ENCODE results near the gene TMEM59L.
"Not testable (repeated sequence)": the region's sequence is repeated elsewhere in the genome, so short reads cannot be mapped to it uniquely, and the experiment has no call there.

Gene TMEM59L

DNA sequence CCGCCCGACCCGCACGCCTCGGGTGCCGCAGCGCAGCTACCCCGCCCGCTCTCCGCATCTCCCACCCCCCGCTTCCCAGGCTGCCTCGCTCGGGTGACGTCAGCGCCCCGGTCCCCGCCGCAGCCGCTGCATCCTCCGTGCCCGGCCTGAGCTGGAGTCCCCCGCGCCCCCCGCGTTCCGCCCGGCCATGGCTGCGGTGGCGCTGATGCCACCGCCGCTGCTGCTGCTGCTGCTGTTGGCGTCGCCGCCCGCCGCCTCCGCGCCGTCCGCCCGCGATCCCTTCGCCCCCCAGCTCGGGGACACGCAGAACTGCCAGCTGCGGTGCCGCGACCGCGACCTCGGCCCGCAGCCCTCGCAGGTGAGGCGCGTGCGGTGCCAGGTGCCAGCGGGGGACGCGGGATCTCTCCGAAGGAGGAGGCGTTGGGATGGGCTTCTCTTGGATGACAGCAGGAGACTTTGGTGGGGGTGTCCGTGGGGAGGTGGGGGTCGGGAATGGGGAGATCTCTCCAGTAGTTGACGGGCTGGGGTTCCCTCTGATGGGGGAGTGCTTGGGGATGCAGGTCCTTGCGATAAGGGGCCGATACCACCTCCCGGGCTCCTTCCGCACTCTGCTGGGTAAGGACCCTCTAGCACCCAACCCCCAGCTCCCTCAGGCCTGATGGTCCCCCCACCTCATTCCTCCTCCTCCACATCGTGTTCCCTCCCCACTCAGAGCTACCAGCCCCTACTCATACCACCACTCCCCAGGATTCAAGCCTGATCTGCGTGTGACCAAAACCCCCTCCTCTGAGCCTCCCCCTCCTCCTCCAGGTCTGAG, at the start of gene TMEM59L:
TSS of gene TMEM59L (plus strand) at position 99 of the 817 bp plus-strand sequence. CDS start at position 188, 89 bp downstream.
- DNase-seq (ENCODE audit: low read depth): no peak

DNA sequence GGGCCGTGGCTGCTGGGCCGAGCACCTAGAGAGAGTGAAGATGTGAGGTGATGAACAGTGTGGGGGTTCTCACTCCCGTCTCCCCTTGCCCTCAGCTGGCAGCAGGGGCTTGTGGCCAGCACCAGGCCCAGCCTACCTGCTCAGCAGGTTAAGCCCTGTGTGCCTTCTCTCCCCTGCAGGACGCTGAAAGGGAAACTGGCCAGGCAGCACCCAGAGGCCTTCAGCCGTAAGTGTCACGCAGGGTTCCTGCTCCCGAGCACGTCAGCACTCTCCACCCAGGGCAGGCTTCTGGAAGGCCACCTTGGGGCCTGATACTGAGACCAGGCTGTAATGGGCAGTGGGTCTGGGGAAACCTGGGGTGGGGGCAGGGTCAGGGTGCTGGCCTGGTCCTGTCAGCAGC, 45.7 kb upstream of the TMEM59L start:
- DNase-seq (ENCODE audit: low read depth): no peak

DNA sequence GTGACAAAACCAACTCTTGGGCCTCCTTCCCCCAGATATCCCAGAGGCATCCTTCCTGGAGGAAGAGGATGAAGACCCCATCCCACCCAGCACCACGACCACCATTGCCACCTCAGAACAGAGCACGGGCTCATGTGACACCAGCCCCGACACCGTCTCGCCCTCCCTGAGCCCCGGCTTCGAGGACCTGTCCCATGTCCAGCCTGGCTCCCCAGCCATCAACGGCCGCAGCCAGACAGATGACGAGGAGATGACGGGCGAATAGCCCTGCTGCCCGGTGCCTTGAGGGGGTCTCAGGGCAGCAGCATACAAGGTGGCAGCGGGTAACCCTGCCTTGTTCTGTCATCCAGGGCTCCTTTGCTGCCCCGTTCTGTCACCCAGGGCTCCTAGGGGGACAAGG, 44.3 kb upstream of the TMEM59L start:
- no peak for DNase-seq (ENCODE audit: low read depth)

DNA sequence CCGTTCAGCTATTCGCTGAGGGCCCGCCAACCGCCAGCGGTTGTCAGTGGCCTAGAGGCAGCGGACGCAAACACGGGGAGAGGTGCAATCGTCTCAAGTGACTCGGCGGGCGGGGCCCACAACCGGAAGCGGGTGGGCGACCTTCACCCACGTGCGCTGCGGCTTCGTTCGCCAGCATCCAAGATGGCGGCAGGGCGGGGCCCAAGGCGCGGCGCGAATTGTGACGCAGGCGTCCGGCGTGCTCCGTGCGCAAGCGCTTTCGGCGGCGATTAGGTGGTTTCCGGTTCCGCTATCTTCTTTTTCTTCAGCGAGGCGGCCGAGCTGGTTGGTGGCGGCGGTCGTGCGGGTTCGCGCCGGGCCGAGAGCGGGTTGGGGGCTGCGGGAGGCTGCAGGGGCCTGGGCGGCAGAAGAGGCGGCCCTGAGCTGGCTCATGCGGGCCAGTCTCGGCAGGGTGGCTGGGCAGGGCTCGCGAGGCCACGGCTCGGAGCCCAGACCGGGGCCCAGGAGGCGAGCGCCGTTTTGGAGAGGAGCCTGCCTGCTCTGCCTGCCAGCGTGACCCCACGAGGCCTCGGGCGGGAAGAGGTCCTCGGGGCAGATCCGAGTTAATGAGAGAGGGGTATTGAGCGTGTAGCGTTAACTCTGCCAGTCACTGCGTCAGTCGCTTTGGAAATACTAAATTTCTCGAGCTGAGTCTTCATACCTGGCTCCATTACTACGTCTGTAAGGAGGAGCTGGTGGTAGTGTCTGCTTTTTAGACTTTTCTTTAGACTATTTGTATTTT, 40.9 kb upstream of the TMEM59L start, which contains the start of gene UBA52:
TSS of gene UBA52 (plus strand) at position 294 of the 781 bp plus-strand sequence. CDS start 1,444 bp downstream, outside the sequence.
- DNase-seq (ENCODE audit: low read depth): peak; percentile 98

DNA sequence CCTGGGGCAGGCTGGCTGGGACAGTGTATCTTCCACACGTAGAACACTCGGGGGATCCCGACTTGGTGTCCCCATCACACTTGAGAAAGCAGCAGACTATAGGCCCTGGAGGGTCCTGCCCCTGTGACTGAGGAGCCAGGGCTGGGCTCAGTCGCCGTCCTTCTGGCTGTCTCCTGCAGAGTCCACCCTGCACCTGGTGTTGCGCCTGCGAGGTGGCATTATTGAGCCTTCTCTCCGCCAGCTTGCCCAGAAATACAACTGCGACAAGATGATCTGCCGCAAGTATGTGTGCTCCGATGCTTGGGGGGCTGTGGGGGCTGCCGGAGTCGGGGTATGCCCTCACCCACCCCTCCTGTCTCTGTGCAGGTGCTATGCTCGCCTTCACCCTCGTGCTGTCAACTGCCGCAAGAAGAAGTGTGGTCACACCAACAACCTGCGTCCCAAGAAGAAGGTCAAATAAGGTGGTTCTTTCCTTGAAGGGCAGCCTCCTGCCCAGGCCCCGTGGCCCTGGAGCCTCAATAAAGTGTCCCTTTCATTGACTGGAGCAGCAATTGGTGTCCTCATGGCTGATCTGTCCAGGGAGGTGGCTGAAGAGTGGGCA, 37.9 kb upstream of the TMEM59L start:
- DNase-seq (ENCODE audit: low read depth): no peak

DNA sequence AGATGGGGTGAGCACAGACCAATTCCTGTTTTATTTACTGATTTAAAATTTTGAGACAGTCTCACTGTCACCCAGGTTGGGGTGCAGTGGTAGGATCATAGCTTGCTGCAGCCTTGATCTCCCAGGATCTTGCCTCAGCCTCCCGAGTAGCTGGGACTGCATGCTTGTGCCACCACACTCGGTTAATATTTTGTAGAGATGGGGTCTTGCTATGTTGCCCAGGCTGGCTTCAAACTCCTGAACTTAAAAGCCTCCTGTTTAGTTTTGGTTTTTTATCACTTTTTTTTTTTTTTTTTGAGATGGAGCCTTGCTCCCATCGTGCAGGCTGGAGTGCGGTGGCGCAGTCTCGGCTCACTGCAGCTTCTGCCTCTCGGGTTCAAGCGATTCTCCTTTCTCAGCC, 36.3 kb upstream of the TMEM59L start:
- no peak for DNase-seq (ENCODE audit: low read depth)

DNA sequence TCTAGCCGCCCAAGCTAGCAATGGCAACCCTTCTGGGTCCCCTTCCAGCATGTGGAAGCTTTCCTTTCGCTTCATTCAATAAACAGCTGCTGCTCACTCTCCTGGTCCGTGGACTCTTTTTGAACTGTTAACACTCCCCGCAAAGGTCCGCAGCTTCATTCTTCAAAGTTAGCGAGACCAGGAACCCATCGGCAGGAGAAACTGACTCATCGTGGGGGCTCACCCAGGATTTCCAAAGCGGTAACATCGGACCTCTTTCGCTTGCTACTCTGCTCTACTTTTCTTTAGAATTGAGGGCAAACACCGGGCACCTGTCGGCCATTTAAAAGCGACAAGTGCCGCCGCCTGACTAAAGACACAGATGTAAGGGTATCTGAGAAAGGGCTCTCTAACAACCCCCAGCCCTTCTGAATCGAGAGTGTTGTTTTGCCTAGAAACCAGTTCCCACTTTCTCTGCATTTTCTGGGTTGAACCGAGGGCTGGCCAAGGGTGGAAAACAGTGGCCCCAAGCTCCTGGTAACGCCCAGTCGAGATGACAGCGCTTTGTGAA, 35.2 kb upstream of the TMEM59L start:
- DNase-seq (ENCODE audit: low read depth): no peak

DNA sequence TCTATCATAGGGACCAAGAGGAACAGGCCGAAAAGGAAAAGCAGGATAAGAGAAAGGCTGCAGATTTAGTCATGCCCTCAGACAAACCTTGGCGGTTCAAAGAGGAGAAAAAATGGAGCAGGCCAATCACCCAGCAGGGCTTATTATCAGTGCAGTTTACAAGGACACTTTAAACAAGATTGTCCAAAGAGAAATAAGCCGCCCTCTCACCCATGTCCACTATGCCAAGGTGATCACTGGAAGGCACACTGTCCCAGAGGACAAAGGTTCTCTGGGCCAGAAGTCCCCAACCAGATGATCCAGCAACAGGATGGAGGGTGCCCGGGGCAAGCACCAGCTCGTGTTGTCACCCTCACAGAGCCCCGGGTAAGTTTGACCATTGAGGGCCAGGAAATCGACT, 32.4 kb upstream of the TMEM59L start:
- DNase-seq (ENCODE audit: low read depth): no peak

DNA sequence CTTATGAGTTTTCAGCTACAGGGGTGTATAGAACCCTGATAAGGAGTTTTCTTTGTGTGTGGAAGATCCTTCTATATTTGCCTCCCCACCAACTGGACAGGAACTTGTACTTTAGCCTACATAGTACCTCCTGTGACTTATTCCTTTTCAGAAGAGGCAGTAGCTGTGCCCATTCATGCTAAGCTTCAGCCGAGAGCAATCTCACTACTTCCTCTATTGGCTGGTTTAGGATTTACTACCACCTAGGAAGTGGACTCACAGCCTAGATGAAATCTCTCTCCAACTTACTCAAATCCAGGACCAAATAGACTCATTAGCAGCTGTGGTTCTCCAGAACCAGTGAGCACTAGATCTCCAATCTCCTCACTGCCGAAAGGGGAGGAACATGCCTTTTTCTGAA, 26.4 kb upstream of the TMEM59L start:
- DNase-seq (ENCODE audit: low read depth): no peak

DNA sequence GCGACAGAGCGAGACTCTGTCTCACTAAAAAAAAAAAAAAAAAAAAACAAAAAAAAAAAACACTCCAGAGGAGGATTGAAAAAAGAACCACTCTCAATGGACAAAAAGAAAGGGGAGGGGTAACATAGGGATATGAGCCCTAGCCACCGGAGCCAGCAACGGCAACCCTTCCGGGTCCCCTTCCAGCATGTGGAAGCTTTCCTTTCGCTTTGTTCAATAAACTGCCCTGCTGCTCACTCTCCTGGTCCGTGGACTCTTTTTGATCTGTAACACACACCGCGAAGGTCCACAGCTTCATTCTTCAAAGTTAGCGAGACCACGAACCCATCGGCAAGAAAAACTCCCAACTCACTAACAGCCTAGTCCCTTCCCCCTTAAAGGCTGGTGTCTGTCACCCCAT, 25.1 kb upstream of the TMEM59L start:
- no peak for DNase-seq (ENCODE audit: low read depth)

DNA sequence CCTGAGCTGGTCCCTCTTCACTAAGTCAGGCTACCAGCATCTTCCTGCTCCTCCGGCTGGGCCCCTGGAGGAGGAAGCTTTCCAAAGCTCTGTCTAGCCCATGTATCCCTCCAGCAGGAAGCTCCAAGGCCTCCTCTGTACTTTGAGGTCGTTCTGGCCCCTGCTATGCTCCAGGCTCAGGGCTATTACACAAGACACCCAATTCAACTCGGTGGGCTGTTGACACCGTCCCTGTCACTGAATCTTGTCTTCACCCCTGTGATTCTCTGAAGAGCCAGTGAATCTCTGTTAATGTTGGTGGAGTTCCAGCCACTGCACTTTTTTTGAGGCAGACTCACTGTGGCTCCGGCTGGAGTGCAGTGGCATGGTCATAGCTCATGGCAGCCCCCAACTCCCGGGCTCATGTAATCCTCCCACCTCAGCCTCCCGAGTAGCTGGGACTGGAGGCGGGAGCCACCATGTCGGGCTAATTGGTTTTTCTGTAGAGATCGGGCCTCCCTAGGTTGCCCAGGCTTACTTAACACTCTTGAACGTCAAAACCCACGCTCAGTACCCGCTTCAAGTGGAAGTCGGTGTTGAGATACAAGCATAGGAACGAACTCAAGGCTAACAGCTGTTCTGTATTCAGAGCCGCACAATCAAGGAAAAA, 24.6 kb upstream of the TMEM59L start:
- no peak for DNase-seq (ENCODE audit: low read depth)

DNA sequence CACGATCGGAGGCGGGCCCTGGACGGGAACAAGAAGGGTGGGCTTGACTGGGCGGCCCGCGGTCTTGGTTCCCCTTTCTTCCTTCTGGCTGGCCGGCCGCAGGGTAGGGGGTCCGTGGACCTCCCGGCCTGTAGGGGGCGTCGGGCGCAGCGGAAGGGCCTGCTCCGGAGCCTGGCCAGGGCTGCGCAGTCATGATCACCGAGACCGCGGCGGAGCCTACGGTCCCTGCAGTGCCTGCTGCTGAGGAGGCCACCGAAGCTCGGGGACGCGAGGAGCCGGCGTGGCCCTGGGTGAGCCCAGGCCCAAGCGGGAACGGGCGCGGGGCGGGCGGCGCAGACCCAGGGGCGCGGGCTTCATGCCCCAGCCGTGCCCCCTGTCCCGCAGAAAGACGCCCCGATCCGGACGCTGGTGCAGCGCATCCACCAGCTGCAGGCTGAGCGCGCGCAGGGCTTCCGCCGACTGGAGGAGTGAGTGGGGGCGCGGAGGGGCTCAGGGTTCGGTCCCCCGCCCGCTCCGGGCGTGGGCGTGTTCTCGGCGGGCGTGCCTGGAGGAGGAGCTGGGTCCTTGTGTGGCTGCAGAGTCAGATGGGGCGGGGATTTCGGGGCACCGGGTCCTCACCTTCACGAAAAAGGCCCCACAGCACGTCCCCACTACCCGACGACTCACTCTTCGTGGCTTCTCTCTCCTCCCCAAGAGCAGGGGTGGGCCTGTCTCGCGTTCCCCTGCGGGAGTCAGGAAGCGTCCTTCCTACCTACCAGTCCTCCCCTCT, 23.9 kb upstream of the TMEM59L start, which contains the start of gene REX1BD:
TSS of gene REX1BD (plus strand) at position 188 of the 769 bp plus-strand sequence. CDS start at position 192, 4 bp downstream.
- DNase-seq (ENCODE audit: low read depth): peak; percentile 79

DNA sequence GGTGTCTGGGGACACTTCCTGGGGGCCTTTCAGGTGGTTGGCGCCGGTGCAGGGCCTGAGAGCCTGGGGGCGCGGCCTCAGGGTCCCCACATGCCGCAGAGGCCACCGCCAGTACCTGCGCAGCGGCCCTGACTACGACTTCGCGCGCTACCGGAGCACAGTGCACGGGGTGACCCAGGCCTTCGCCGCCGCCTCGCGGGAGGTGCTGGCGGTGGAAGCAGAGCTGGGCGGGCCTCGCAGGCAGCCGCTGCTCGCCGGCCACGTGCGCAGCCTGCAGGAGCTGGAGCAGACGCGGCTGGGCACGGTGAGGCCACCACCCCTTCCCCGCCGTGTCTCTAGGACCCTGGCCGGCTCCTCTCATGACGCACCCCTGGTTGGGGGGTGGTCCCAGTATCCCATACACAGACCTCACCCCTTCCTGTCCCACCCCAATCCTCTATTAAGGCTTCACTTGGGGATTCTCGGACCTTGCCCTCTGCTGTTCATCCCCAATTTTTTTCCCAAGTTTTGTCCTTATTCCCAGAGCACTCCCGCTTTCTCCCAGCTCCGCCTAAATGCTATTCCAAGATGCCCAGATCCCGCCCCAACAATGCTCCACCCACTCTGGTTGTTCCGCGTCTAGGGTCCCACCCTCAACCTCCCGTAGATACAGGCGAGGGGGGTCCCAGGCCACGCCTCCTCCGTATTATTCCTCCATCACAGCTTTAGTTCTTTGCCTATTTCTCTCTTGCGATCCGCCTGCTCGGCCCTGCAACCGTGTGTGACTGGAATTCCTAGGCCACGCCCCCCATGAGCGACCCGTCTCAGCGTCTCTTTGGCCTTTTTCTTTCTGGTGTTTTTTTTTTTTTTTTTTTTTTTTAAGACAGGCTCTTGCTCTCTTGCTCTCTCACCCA, 23.0 kb upstream of the TMEM59L start:
- DNase-seq (ENCODE audit: low read depth): peak; percentile 47

DNA sequence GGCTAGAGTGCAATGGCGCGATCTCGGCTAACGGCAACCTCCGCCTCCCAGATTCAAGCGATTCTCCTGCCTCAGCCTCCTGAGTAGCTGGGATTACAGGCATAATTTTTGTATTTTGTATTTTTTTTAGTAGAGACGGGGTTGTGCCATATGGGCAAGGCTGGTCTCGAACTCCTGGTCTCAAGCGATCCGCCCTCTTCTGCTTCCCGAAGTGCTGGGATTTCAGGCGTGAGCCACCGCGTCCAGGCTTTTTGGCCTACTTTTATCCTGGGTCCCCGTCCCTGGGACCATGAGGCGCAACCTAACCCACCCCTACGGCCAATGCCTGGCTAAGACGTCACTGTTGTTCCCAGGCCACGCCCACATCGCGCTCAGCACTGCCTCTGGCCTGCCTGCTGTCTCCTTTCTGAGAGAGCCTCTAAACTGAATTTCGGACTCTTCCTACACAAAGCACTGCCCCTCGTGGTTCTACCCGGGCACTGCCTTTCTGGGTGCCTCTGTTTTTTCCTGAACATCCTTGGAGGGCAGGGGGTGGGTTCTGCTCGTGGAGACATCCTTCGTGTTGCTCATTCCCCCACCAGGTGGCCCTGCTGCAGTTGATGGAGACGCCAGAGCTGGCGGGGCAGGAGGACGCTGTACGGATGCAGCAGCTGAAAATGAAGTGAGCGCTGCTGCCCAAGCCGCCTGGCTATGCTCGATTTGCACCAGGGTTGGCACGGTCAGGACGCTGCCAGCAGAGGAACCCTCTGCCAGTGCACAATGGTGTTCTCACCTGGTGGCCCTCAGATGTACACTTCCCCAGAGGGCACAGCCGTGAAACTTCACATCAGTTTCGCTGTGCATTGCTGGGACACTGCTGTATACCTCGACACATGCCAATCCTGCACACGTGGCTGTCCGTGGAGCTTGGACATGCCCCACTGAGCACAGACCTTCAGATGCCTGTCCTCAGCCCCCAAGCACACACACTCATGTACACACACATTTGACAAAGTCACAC, 22.1 kb upstream of the TMEM59L start:
- no peak for DNase-seq (ENCODE audit: low read depth)

DNA sequence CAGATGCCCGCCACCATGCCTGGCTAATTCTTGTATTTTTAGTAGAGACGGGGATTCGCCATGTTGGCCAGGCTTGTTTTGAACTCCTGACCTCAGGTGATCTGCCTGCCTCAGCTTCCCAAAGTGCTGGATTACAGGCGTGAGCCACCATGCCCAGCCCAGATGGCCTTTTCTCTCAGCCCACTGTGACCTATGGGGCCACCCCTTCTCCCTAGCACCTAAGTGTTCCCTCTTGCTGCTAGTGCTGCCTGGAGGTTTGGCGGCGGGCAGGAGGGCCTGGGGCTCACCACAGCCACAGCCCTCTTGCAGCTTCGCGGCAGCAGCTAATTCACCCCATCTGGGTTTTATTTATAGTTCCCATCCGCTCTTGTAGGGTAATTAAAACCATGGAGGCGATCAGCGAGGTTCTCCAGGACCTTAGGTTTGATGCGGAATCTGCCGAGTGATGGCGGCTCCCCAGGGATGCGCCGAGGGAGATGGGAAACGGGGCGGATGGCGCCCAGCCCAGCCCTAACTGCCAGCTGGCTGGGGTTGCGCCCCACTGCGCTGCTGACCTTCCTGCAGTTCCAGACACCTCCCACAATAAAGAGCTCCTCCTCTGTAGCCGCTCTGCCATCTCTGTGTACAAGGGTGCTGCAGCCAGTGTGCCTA, 20.8 kb upstream of the TMEM59L start:
- DNase-seq (ENCODE audit: low read depth): no peak

DNA sequence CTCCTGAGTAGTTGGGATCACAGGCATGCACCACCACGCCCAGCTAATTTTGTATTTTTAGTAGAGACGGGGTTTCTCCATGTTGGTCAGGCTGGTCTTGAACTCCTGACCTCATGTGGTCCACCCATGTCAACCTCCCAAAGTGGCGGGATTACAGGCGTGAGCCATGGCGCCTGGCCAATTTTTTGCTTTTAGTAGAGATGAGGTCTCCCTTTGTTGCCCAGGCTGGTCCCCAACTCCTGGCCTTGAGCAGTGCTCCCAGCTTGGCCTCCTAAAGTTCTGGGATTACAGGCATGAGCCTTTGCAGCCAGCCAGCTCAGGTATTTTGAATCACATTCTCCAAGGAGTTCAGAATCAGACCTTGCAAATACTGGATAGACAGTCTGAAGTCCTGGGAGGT, 19.9 kb upstream of the TMEM59L start:
- DNase-seq (ENCODE audit: low read depth): not testable (repeated sequence)

DNA sequence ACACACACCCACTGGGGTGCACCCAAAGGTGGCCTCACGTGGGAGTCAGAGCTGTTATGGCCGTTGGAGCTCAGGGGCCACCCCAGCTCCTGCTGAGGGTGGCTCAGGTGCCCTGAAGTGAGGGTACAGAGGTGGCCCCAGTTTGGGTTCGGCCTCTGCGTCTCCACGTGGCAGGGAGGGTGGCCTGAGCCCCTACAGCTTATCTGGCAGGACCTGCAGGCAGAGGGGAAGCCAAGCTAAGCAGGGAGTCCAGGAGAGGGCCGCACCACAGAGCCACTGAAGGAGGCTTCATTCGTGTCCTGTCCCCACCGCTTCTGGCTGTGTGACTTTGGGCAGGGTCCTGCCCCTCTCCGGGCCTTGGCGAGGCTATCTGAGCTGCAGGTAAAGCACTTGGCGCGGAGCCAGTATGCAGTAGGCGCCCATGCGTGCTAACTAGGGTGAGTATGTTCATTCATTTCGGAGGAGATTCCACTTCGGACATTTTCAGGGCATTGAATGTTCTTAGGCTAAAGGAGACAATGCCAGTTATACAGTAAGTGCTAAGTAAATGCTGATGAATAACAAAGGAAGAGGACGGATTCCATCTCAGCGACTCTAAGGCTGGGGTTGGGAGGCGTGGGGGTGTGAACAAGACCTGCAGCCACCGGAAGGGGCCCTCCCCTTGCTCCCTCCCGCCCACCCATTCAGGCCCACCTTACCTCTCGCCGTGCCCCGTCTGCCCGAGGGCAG, 19.1 kb upstream of the TMEM59L start:
- no peak for DNase-seq (ENCODE audit: low read depth)
